T-helper 9 cell (primary cell): ENCODE measurements around the gene PLA2G2F.

ENCODE experiments used
- DNase-seq: peaks from one replicate; pipeline ENCODE4 v3.0.0-alpha.2; 2020

The PLA2G2F gene

DNA sequence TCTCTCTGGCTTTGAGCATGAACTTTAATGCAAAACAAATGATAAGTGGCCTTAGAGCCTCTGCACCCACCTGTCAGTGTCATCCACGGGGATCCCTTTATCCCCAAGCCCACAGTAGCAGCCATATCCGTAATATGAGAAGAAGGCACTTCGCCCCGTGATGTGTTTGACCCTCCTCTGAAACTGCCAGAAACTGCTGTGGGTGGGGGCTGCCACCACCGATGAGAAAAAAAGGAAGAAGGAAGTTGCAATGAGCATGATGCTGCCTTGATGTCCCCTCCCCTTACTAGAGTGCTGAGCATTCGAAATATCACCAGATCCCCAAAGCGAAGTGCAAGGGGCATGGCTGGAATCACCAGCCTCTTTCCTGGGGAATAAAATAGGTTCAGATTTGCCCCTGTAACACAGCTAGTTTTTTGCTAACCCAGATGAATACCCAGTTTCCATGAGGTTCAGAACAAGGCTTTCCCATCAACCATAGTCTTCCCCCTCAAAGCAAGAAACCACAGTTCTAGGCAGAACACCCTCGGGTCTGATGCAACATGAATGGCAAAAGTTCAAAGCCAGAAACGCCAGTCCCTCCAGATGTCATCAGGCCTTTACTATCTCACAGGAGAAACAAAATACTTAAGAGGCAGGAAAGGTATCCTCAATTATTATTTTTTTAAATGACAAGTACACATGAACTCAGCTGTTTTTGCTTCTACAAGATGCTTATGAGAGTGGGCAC, 36.0 kb downstream of the PLA2G2F start:
- no peak for DNase-seq

GRCh38 chr1:20178634-20179370, 39.7 kb downstream of the PLA2G2F start:
- DNase-seq = no peak

GRCh38 chr1:20179371-20180128, 40.4 kb downstream of the PLA2G2F start:
- DNase-seq = no peak

DNA sequence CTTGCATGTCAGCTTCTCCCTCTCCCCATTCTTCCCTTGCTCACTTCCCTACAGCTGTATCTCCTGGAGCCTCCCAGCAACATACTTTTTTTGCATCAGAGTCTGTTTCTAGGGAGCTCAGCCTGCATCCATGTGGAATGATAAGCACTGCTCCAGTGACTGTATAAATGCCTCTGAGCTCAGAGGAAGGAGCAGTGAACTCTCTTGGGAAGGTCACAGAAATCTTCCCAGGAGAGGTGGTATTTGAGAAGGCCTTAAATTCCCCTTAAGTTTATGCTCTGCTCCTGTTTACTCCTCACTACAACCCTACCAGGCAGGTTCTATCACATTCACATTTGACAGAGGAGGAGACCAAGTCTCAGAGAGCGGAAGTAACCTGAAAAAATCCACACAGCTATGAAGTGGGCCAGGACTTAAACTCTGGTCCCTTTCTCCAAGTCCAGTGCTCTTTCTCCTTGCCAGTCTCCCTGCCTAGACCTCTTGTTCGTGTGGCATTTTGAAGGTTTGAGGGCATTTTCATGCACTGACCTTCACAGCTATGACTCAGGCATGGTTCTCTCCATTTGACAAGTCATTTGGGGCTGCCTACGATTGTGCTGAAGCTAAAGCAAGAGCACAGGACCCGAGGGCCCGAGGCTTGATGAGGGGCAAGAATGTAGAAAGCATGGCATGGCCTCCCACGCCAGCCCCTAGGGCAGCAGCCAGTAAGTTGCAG, 41.2 kb downstream of the PLA2G2F start:
- DNase-seq = no peak

DNA sequence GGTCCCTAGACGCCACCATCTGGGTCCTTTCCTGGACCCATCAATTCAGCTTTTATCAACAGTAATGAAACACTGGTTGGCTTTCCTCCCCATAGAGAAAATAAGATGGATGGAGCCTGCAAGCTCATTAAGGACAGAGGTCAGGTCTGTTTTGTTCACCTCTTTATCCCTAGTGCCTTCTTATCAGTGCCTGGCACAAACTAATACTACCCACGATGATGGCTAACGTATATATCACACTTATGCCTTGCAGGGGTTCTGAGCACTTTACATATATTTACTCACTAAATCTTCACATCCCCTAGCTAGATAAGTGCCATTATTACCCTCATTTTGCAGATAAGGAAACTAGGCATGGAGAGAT, 41.7 kb downstream of the PLA2G2F start:
- DNase-seq = no peak

DNA sequence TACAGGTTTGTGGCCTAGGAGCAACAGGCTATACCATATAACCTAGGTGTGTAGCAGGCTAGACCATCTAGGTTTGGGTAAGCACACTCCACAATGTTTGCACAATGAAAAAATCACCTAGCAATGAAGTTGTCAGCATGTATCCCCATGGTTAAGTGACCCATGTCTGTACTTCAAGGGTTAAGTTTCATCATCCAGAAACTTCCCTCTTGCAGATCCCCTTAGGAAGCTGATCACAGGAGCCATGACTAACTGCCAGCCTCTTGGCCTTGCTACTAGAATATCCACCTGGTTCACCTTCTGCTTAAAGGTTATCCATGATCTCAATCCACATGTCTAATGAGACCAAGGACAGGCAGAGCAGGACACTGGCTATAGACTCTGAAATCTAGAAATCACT, 43.3 kb downstream of the PLA2G2F start:
- no peak for DNase-seq

DNA sequence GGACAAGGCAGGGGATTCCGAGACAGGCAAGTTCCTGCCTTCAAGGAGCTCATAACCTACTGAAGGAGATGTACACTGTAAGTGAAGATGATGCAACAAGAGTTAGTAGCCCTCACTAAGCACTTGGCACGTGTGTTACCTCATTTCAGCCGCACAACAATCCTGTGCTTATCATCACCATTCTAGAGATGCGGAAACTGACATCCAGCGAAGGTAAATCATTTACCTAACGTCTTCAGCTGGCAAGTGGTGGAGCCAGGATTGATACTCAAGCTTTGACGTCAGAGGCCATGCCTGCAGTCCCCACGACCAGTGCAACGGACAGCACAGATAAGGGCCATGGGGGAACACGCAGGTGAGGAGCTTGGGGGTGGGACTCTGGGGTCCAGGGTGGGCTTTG, 43.9 kb downstream of the PLA2G2F start:
- no peak for DNase-seq

GRCh38 chr1:20183616-20184271, 44.6 kb downstream of the PLA2G2F start:
- DNase-seq = no peak

DNA sequence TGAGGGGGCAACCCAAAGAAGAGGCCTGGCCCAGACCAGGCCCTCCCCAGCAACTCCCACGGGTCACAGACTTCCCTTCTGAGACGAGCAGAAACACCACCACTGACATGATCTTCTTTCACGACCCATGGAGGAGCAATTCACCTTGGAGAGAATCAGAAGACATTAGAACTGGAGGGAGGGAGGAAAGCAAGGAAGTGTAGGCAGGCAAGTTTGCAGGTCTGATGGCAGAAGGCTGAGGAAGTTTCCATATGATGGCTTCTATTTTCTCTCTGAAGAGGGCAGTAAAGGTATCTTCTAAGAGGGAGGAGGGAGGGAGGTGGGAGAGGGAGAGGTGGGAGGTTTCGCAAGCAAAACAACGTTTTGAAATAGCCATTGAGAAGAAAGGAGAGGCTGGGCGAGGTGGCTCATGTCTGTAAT, 45.4 kb downstream of the PLA2G2F start:
- no peak for DNase-seq

DNA sequence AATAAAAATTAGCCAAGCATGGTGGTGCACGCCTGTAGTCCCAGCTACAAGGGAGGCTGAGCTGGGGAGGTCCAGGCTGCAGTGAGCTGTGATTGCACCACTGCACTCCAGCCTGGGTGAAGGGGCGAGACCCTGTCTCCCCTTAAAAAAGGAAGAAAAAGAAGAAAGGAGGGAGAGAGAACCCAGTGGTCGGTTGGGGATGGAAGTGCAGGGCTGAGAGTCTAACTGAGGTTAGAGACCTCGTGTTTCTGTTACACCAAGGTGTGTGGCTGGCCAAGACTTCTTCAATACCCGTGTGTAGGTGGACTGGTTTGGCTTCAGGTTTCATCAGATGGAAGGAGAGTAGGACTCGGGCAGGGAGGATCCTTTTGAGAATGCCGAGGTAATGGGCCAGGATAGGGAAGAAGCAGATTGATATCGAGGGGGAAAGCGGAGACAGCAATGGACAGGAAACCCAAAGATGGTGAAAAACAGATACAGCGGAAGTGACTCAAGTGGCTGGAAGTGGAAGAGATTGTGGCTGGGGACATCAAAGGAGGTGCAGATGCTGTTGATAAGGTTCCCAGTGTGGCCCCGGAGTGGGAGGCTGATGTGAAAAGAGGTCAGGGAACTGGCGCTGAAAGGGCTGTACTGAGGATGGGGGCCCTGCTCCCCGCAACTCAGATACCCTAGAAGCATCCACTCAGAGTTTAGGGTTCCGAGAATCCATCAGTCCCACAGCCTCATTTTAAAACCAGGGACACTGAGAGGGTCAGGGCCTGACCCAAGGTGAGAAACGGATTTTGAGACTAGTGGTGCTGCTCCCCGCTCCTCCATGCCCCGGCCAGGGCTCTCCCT, 46.1 kb downstream of the PLA2G2F start:
- peak; percentile 37 for DNase-seq

DNA sequence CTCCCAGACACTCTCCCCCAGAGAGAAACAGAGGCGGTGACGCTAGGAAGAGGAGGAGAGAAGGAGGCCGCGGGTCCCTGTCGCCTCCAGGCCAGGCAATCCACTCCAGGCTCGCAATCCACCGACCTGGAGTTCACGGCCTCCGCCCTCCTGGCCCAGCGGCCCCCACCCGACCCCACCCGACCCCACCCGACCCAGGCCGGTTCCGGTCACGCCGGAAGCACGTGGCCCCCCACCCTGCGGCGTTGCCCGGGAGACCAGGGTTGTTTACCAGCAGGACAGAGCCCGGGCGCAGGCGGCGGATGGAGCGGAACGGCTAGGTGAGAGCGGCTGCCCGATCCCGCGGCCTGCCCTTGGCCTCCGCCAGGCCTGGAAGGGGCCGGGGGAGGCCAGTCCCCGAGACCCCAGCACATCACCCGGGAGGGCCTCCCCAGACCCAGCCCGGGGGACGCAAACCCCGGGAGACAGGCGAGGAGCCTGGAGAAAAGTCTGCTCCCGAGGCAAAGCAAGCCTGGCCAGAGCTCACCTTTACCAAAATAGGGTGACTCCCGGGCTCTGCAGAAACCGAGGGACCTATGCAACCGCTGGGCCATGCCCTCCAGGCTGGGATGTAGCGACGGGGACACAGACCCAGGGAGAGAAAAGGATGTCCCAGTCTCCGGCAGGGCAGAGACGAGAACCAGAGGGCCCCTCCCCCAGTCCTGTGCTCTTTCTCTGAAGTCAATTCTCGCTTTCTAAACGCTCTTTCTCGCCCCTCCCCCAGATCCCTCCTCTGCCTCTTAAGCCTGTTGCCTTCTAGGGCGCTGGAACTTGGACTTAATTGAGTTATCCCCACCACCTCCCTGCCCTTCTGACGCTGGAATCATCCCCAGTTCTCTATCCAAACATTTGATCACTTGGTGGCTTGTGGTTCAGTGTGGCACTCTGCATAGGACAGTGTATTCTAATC, 47.0 kb downstream of the PLA2G2F start, which contains the start of the genes PLA2G2C and UBXN10:
TSS of gene PLA2G2C (minus strand) at position 685 of the 949 bp plus-strand sequence. CDS start 9,155 bp downstream, outside the sequence.
TSS of gene UBXN10 (plus strand) at position 263 of the 949 bp plus-strand sequence. CDS start 4,466 bp downstream, outside the sequence.
- DNase-seq = peak; percentile 17

GRCh38 chr1:20187103-20187812, 48.1 kb downstream of the PLA2G2F start:
- peak; percentile 8 for DNase-seq

GRCh38 chr1:20187813-20188454, 48.8 kb downstream of the PLA2G2F start:
- no peak for DNase-seq

DNA sequence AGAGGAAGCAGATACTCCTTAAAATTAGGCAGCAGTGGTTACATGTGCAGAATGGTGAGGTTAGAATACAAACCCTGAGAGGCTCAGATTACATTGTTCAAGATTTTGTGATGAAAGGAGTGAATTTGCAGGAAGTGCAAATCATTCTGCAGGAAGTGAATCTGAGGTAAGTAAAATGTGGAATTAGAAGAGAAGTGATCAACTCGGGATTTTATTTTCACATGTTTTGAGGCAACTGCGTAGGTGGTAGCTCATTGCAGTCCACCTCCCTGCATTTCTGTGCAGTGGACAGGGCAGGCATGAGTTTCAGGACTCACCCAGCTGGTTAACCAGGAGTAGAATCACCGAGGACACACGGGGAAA, 49.3 kb downstream of the PLA2G2F start:
- no peak for DNase-seq

GRCh38 chr1:20189664-20190063, 50.5 kb downstream of the PLA2G2F start:
- no peak for DNase-seq

DNA sequence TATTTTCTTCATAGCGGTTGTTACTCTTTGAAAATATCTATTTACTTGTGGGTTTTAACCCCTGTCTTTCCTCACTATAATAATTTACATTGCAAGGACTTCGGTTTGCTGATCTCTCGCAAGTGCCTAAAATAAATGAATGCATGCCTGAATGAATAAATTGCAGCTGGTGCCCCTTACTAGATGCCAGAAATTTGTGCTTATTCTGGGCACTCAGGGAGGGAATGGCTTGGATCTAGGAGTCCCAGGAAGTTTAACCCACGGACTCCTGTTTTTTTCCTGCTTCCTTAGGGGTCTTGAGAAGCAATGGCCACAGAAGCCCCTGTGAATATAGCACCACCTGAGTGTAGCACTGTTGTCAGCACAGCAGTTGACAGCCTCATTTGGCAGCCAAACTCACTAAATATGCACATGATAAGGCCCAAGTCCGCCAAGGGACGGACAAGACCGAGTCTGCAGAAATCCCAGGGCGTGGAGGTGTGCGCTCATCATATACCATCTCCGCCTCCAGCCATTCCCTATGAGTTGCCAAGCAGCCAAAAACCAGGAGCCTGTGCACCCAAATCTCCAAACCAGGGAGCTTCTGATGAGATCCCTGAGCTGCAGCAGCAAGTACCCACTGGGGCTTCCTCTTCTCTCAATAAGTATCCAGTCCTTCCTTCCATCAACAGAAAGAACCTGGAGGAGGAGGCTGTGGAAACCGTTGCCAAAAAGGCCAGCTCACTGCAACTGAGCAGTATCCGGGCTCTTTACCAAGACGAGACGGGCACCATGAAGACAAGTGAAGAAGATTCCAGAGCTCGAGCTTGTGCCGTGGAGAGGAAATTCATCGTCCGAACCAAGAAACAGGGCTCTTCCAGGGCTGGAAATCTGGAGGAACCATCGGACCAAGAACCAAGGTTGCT, 51.4 kb downstream of the PLA2G2F start:
- DNase-seq = no peak

DNA sequence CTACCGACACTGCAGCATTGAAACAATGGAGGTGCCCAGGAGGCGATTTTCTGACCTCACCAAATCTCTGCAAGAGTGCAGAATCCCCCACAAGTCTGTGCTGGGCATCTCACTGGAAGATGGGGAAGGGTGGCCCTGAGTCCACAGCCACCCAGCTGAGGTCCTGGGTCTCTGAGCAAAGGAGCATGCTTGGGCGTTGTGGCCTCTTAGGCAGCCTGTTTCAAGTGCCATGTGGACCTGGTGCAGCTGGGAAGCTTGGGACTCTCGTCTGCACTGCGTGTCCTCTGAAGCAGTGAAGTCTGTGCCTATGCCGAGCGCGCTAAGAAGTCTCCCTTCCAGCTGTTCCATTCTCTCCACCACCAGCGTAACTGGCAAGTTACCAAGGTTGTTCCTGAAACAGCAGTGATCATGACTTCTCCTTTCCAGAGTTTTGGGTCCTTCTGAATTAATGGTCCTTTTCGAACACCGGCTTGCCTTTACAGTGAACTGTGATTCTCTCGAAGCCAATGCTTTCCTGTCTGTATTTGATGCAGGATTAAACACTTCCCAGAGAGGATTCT, 52.2 kb downstream of the PLA2G2F start:
- no peak for DNase-seq
